DND-41 (cell line): Measurements from ENCODE around the gene AOC2.

ENCODE experiments used
- CTCF ChIP-seq: IDR thresholded peaks from 2 replicates; pipeline ENCODE4 v1.5.1; 2012; ENCODE audit warnings: borderline replicate concordance, low read length, moderate library complexity, mild to moderate bottlenecking; ENCODE audit not compliant: poor library complexity, severe bottlenecking; ENCODE audit errors: extremely low read depth
- EZH2 ChIP-seq: IDR thresholded peaks from 3 replicates; pipeline ENCODE4 v1.6.1; 2012; ENCODE audit warnings: borderline replicate concordance, low read depth, mild to moderate bottlenecking, moderate library complexity, low read length, inconsistent platforms; ENCODE audit not compliant: severe bottlenecking

GRCh38 chr17:42832213-42832933, 12.0 kb upstream of the AOC2 start:
- TF ChIP-seq CTCF: no peak
- TF ChIP-seq EZH2: no peak
